Common myeloid progenitor, CD34-positive (primary cell): ENCODE data around the gene SCN4A.

Experiments used
- CTCF ChIA-PET: fragments of 350-600 bp; sonication (Branson Sonifier 250); formaldehyde crosslinking; loops from one replicate; lab custom pipeline; 2021; ENCODE audit warnings: antibody characterized with exemption; lab: Charles Lee
- POLR2A ChIA-PET: fragments of 350-600 bp; sonication (Branson Sonifier 250); formaldehyde crosslinking; loops from one replicate; lab custom pipeline; 2021; ENCODE audit warnings: antibody characterized with exemption; lab: Charles Lee
- DNase-seq, 3 donors: peaks; one replicate each; pipeline versions ENCODE4 v3.0.0 to v3.0.0-alpha.2; 2013
- H3K27ac ChIP-seq, 2 experiments: 1 replicate in 1 of 2; 2 replicates in 1 of 2; pipeline ENCODE4 v1.7.0; 2013; ENCODE audit warnings: inconsistent platforms in 2 of 2, low read length in 2 of 2, mild to moderate bottlenecking in 2 of 2, low read depth in 1 of 2, moderate library complexity in 1 of 2; ENCODE audit not compliant: severe bottlenecking in 2 of 2, insufficient read depth in 1 of 2, poor library complexity in 1 of 2
- H3K27me3 ChIP-seq, 5 experiments: replicated peaks in 2 of 5; 1 replicate in 3 of 5; 2 replicates in 2 of 5; pipeline versions ENCODE4 v1.6.1 to v1.7.0; 2013; ENCODE audit warnings: low read length in 4 of 5, mild to moderate bottlenecking in 2 of 5, moderate library complexity in 2 of 5, inconsistent platforms in 1 of 5; ENCODE audit not compliant: insufficient read depth in 5 of 5, control insufficient read depth in 4 of 5
- H3K36me3 ChIP-seq, 4 experiments: 1 replicate in 2 of 4; 2 replicates in 2 of 4; pipeline versions ENCODE4 v1.6.1 to v1.7.0; 2013; ENCODE audit warnings: low read length in 3 of 4, control low read depth in 1 of 4, mild to moderate bottlenecking in 1 of 4; ENCODE audit not compliant: control insufficient read depth in 4 of 4, insufficient read depth in 4 of 4
- H3K4me1 ChIP-seq, 4 experiments: 1 replicate in 3 of 4; 2 replicates in 1 of 4; pipeline versions ENCODE4 v1.6.1 to v1.7.1; 2013; ENCODE audit warnings: low read length in 3 of 4, mild to moderate bottlenecking in 3 of 4, control low read depth in 1 of 4, inconsistent platforms in 1 of 4, moderate library complexity in 1 of 4; ENCODE audit not compliant: control insufficient read depth in 4 of 4, insufficient read depth in 4 of 4; ENCODE audit errors: control extremely low read depth in 1 of 4
- H3K4me3 ChIP-seq, 7 experiments: 1 replicate in 4 of 7; 2 replicates in 3 of 7; pipeline versions ENCODE4 v1.5.1 to v1.7.0; 2013; ENCODE audit warnings: mild to moderate bottlenecking in 7 of 7, low read length in 6 of 7, moderate library complexity in 6 of 7, inconsistent platforms in 2 of 7, low read depth in 2 of 7, control low read depth in 1 of 7; ENCODE audit not compliant: insufficient read depth in 4 of 7, control insufficient read depth in 1 of 7; ENCODE audit errors: extremely low read depth in 1 of 7
- H3K9me3 ChIP-seq, 5 experiments: 1 replicate in 4 of 5; 2 replicates in 1 of 5; pipeline versions ENCODE4 v1.6.1 to v1.7.1; 2013; ENCODE audit warnings: low read length in 4 of 5, mild to moderate bottlenecking in 2 of 5, inconsistent platforms in 1 of 5, low read depth in 1 of 5, moderate library complexity in 1 of 5; ENCODE audit not compliant: control insufficient read depth in 4 of 5, insufficient read depth in 2 of 5; ENCODE audit errors: control extremely low read depth in 1 of 5
- WGBS: methylation state at CpG from one replicate; pipeline ENCODE4 v1.1.5; 2013; ENCODE audit not compliant: insufficient coverage; 5-methylcytosine and 5-hydroxymethylcytosine counted together

The SCN4A gene

DNA sequence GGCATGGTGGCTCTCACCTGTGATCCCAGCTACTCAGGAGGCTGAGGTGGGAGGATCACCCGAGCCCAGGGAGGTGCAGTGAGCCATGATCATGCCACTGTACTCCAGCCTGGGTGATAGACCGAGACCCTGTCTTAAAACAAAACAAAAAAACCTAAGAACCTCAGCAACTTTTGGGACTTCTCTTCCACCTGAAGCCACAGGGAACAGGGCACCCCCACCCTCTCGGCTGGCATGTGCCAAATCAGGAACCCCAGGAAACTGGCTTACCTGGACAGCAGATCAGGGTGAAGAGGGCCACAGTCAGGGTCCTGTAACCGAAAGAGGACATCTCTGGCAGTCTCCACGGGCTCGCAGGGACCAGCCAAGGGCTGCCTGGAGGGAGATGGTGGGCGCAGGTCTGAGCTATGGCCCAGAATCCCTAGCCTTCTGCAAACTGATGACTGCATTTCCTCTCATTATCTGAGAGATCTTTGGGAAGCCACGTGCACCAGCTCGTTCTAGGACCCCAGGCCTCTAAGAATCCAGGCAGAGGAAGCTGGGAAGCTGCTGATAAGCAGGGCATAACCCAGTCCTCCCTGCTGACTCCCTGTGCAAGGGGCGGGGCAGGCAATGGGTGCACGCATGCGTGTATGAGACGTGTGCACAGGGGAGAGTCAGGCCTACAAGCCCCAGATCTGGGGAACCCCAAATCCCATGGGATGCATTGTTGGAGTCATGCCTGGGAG lies 33.8 kb upstream of the SCN4A start:
- H3K4me1 ChIP-seq, result peaks cover 0 to 51% (median 45%) of the 10 kb centered on the region in 4 experiments
- H3K4me3 ChIP-seq, result peak overlapping the region in 3 of 7 experiments; percentile 22 to 57 (median 51)
- H3K27ac ChIP-seq, result peak overlapping the region; percentile 27 to 80
- peaks cover 17 to 37% (median 21%) of the 10 kb centered on the region in 4 experiments for H3K36me3 ChIP-seq
- DNase-seq, result peak; percentile 89 to 97 (median 94)
- ChIA-PET POLR2A (interaction anchor here (0.7 to 3.5 kb wide), 6 partner anchors 10 to 140 kb away, joined by 3 to 31 read pairs (median 5); partner anchors contain the start of gene ICAM2), CTCF (interaction anchor here (1.0 to 4.1 kb wide), 11 partner anchors 10 to 187 kb away, joined by 3 to 32 read pairs (median 7); partner anchors contain the start of genes CD79B and ICAM2)
- no peaks in the 10 kb centered on the region for H3K27me3 ChIP-seq
- no peaks in the 10 kb centered on the region for H3K9me3 ChIP-seq
- 25% methylated on average over 10 of the region's 13 CpGs for WGBS

DNA sequence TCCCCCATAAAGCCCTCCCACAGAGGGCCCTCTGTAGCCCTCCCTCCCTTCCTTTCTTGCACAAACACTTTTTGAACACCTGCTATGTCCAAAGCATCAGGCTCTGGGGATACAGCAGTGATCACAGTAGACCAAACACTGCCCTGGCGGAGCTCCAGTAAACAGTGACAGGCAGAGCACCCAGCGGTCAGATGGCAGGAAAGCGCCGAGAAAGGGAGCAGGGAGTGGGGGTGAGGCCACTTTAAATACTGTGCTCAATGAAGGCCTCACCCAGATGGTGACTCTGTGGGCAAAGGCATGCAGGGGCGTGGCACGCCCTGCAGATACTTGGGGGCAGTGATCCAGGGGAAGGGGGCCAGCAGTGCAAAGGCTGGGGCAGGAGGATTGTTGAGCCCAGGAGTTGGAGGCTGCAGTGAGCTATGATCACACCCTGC lies 33.0 kb upstream of the SCN4A start:
- Histone ChIP-seq H3K4me1 (peaks cover 0 to 51% (median 45%) of the 10 kb centered on the region in 4 experiments), H3K27ac (peak overlapping the region; percentile 42 to 80), H3K9me3 (no peaks in the 10 kb centered on the region), H3K4me3 (peak overlapping the region in 3 of 7 experiments; percentile 11 to 51 (median 12)), H3K27me3 (no peaks in the 10 kb centered on the region), H3K36me3 (peaks cover 17 to 39% (median 21%) of the 10 kb centered on the region in 4 experiments)
- 4% methylated on average over 6 of the region's 6 CpGs for WGBS
- POLR2A ChIA-PET, result interaction anchor here (1.8 to 3.5 kb wide), 3 partner anchors 11 to 20 kb away, joined by 5 to 31 read pairs (median 7); partner anchors contain the start of gene ICAM2
- peak in 2 of 3 donors; percentile 60 to 69 for DNase-seq
- CTCF ChIA-PET, result interaction anchor here (1.2 to 4.1 kb wide), 11 partner anchors 9 to 86 kb away, joined by 3 to 32 read pairs (median 7); partner anchors contain the start of genes CD79B and ICAM2

GRCh38 chr17:64004903-64005733 lies 32.4 kb upstream of the SCN4A start:
- peaks cover 0 to 51% (median 43%) of the 10 kb centered on the region in 4 experiments for H3K4me1 ChIP-seq
- 91% methylated on average over 18 of the region's 19 CpGs for WGBS
- H3K4me3 ChIP-seq, result peak overlapping the region in 2 of 7 experiments; percentile 11 to 51
- H3K9me3 ChIP-seq, result no peaks in the 10 kb centered on the region
- H3K27ac ChIP-seq, result peak overlapping the region; percentile 42 to 80
- H3K36me3 ChIP-seq, result peaks cover 17 to 39% (median 20%) of the 10 kb centered on the region in 4 experiments
- no peak for DNase-seq
- ChIA-PET CTCF (interaction anchor here (1.2 to 4.1 kb wide), 9 partner anchors 9 to 73 kb away, joined by 3 to 32 read pairs (median 8); partner anchors contain the start of genes CD79B and ICAM2), POLR2A (interaction anchor here (2.3 to 3.5 kb wide), 2 partner anchors 15 to 20 kb away, joined by 7 to 31 read pairs; partner anchors contain the start of gene ICAM2)
- no peaks in the 10 kb centered on the region for H3K27me3 ChIP-seq

GRCh38 chr17:64004218-64004770 lies 31.6 kb upstream of the SCN4A start:
- 92% methylated on average over 4 of the region's 7 CpGs for WGBS
- H3K27ac ChIP-seq, result no peak overlapping the region
- H3K4me3 ChIP-seq, result no peak overlapping the region
- H3K36me3 ChIP-seq, result peaks cover 16 to 39% (median 20%) of the 10 kb centered on the region in 4 experiments
- POLR2A ChIA-PET, result interaction anchor here (3.5 kb wide), 1 partner anchor 16 kb away, joined by 31 read pairs; the partner anchor contains the start of gene ICAM2
- peaks cover 0 to 45% (median 37%) of the 10 kb centered on the region in 4 experiments for H3K4me1 ChIP-seq
- no peak for DNase-seq
- CTCF ChIA-PET, result interaction anchor here (1.3 to 4.1 kb wide), 5 partner anchors 10 to 24 kb away, joined by 3 to 32 read pairs (median 8); partner anchors contain the start of gene ICAM2
- no peaks in the 10 kb centered on the region for H3K9me3 ChIP-seq
- no peaks in the 10 kb centered on the region for H3K27me3 ChIP-seq

GRCh38 chr17:64003526-64004121 lies 30.9 kb upstream of the SCN4A start:
- no peaks in the 10 kb centered on the region for H3K27me3 ChIP-seq
- H3K9me3 ChIP-seq, result no peaks in the 10 kb centered on the region
- peaks cover 16 to 39% (median 20%) of the 10 kb centered on the region in 4 experiments for H3K36me3 ChIP-seq
- DNase-seq, result no peak
- 92% methylated on average over 9 of the region's 13 CpGs for WGBS
- no peak overlapping the region for H3K4me3 ChIP-seq
- ChIA-PET CTCF (interaction anchor here (1.9 to 13.9 kb wide), 4 partner anchors 13 to 25 kb away, joined by 7 to 230 read pairs (median 15); partner anchors contain the start of gene ICAM2), POLR2A (no interaction called here)
- H3K27ac ChIP-seq, result no peak overlapping the region
- peaks cover 0 to 45% (median 35%) of the 10 kb centered on the region in 4 experiments for H3K4me1 ChIP-seq
